GM21723 (cell line): ENCODE data around the gene DRD4.
"Not testable (repeated sequence)": the region's sequence is repeated elsewhere in the genome, so short reads cannot be mapped to it uniquely, and the experiment has no call there.

Experiments used
- ATAC-seq: cut with Tn5 transposase; IDR thresholded peaks from one replicate; pipeline ENCODE4 v1.9.1; 2021; ENCODE audit warnings: mild to moderate bottlenecking, moderate library complexity; ENCODE audit not compliant: unreplicated experiment

DRD4 gene

DNA sequence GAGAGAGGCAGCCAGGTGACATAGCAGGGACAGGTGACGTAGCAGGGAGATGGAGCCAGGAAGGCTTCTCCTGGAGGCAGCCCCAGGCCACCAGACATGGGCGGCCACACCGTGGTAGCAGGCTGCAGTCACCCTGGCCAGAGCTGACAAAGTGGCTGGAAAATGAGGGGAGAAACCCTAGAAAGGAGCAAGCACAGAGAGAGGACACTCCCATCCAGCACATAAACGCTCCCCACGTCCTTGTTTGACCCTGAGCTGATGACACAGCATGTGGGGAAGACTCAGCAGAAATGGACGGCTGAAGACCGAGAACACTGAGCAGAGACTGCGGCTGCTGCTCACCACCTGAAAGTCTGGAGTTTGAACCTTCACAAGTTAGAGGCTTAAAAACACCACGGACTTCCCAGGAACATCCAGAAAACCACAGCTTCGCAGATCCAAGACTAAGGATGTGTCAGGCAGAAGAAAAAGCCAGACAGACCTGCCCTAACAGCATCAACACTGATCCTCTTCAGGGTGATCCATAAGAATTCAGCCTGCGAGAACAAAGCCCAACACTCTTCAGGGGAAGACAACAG lies 28.7 kb downstream of the DRD4 start:
- no peak for ATAC-seq

DNA sequence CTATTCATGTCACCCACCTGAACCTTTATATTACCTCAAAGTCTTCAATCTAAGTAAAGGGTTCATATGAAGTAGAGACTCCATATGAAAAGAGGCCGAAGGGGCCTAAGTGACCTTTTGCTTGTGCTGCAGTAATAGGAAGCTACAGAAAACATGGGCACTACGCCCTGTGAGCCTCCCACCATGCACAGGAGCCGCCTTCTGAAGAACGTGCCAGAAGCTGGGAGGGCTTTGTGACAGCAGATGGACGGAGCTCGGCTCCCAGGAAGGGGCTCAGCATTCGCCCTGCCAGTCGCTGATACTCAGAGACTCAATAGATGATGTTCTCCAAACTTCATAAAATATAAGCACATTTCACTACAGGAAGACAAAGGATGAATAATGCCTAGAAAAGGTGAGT lies 36.8 kb downstream of the DRD4 start:
- no peak for ATAC-seq

DNA sequence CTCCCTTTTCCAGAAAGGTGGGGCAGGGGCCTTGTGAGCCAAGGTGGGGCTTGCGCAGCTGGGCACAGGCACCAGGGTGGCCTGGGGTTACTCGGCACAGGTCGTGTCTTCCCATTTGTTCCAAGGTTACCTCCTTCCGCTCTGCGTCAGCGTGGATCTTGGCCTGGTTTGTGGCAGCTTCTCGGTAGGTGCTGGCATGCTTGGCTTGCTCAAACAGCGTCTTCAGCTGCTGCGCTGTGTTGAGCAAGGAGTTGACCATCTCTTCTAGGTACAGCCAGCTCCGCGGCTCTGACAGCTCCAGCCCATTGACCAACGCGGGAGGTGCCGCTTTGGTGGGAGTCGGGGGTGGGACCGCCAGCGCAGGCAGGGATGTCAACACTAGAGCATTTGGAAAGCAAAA lies 37.3 kb downstream of the DRD4 start:
- no peak for ATAC-seq

DNA sequence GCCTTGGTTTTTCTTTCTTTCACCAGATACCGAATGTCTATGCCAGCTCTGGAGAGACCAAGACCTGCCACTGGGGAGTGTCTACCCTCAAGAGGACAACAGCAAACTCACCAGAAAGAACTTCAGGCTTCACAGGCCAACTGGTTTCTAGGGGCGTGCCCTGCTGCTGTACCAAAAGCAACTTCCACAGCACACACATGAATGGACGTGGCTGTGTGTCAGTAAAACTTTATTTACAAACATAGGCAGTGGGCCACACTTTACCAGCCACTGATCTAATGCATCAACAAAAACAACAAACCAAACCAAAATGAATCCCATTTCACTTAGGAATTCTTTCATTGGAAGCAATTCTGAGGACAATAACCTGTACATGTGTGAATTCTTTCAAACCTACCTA lies 41.2 kb downstream of the DRD4 start:
- ATAC-seq, result no peak

DNA sequence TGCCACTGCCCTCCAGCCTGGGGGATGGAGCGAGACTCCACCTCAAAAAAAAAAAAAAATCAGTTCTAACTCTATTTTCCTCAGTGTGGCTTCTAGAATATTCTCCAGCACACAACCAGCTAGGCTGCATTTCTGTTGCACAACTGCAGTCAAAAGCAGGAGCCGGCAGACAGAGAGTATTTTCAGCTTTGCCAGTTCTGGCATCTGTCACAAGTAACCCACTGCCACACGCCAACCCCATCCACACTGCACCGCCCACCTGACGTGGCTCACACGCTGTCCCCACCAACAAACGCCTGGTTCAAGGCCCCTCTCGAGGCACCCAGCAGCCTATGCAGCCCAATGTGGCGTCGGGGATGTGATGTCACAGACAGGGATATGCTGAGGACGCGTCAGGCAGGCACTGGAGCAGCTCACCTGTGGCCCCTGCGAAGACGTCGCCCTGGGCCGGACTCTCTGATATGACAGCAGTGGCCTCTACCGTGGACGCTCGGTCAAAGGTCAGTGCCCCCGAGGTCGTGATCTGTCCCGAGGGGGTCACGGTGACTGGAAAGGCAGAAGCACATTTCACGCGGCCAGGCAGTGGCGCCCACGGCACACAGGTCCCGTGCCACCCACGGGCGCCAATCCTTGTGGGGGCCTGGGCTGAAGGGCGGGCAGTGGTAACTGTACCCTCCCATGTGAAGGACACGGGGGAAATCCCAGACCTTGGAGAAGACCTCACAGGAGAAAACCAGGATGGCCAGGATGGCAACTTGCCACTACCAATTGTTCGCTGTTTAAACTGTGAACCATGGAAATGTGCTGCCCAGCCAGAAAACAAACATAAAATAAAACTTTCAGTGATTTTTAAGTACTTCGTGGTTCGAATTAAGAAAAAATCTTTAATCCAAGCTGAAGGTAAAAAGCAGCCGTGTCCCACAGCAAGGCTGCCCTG lies 42.5 kb downstream of the DRD4 start:
- no peak for ATAC-seq

DNA sequence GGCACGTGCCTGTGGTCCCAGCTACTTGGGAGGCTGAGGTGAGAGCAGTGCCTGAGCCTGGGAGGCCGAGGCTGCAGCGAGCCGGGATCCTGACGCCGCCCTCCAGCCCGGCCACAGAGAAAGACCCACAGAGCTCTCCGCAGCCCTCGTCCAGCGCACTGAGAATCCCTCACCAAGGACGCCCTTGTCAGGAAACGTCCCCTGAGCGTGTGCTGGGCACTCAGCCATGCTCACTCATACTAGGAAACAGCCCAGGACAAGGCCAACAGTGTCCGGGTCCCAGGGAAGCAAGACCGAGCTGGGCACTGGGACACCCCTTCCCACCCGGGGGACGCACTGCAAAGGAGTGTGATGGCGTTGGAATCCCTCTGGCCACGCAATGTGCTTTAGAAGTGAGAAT lies 43.4 kb downstream of the DRD4 start:
- ATAC-seq, result no peak

DNA sequence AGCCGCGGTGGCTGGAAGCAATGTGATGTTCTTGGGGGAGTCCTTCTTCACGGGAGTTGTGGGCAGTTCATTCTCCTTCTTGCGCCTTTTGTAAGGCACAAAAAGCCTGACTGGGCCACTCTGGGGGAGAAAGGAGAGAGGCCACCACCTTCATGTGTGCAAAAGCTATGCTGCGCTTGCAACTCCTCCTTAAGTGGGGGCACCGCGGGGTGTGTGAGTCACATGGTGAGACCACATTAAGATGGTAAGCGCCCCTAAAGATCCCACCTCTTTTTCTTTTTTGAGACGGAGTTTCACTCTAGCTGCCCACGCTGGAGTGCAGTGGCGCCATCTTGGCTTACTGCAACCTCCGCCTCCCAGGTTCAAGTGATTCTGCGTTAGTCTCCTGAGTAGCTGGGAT lies 43.9 kb downstream of the DRD4 start:
- no peak for ATAC-seq

DNA sequence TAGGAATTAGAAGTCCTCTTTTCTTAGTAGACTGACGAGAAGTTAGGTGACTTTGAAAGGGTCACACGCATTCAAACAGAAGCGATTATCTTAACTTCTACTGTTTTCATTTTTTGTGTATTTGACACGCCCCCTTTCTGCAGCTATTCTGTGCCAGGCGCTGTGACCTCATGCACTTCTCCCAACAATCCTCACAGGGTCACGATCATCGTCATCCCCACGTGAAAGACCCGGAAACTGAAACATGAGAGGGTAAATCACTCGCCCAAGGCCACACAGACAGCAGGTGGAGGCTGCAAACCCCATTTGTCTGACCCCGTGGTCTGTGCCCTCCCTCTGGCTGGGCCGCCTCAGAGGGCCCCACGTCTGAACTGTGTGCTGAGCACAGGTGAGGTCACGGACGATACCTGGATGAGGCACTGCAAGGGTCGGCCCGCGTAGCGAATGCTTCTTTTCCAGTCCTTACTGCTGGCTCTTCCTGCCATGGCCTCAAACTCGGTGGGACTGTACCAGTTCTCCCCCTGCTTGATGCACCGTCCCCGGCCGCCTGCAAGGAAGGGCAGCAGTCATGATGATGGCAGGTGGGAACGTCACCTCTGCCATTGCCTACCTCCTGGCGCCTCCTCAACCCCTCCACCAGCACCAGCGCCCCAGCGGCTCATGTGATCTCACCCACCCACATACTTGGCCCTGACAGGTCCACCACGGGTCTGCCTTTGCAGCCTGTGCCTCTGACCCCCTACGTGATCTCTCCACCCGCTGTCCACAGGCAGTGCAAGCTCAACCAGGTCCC lies 49.6 kb downstream of the DRD4 start:
- no peak for ATAC-seq

DNA sequence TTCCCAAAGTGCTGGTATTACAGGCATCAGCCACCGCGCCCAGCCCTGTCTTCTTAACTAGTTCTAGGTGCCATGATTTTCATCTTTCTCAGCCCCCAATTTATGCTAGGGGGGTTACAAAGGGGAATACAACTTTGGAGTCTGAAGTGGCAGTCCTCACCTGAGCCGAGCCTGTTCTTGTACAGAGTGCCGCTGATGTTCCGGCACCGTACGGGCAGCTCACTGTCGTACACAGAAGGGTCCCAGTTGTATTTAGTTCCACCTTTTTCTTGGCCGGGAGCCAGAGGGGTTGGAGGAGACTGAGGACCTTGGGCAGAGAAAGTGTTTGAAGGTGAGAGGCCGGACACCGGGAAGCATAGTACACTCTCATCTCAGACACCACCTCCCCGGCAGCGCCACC lies 50.7 kb downstream of the DRD4 start:
- ATAC-seq, result no peak

DNA sequence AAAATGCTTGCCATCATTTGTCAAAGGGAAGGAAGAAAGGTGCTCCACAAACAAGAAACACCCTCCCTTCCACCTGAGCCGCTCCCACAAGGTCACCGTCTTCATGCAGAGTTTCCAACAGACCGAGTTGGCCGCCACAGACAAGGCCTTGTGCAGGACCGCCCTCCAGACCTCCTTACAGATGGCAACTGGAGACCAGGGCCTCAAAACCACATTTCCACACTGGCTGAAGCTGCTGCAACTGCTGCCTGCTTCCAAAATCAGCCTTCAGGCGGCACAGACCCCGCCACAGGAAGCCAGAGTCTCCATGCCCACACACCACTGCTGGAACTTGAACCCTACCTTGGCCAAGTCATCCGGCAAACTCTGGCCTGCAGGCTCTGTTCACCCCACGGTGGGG lies 51.6 kb downstream of the DRD4 start:
- ATAC-seq, result no peak

DNA sequence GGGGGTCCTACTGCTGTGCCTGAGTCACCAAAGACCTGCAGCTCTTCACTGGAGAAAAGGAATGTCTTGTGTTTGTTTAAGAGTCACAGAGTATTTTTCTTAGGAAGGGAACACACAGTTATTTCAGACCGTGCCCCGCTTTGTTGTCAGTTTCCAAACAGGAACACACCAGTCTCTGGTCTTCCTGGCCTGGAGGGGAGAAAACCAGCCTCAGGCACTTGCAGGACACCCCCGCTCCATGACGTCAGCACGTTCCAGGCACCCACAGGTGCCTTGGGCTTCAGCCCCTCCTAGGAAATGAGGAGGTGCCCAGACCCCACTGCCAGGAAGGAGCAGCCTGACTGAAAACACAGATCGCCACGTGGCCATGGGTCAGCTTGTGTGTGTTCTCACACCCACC lies 52.6 kb downstream of the DRD4 start:
- ATAC-seq, result no peak

DNA sequence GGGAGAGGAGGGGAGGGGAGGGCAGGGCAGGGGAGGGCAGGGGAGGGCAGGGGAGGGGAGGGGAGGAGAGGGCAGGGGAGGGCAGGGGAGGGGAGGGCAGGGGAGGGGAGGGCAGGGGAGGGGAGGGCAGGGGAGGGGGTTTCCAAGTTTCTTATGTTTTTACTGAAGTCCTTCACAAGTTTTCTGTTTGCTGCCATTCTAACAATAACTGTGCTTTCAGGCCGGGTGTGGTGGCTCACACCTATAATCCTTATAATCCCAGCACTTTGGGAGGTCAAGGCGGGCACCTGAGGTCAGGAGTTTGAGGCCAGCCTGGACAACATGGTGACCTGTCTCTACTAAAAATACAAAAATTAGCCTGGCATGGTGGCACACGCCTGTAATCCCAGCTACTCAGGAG lies 53.2 kb downstream of the DRD4 start:
- ATAC-seq, result not testable (repeated sequence)
